Cardiac fibroblast (primary cell): ENCODE measurements around the gene CARMIL1.

Experiments used
- DNase-seq, 2 donors: peaks; one replicate each; pipeline versions ENCODE4 v3.0.0 to v3.0.0-alpha.2; 2010; ENCODE audit warnings: low read depth in 2 of 2
- H3K4me3 ChIP-seq, 2 donors: replicated peaks in 1 of 2; 1 replicate in 1 of 2; 2 replicates in 1 of 2; pipeline ENCODE4 v1.5.1; 2011; ENCODE audit warnings: low read depth in 2 of 2, low read length in 2 of 2, mild to moderate bottlenecking in 2 of 2, moderate library complexity in 1 of 2
- TF ChIP-seq, protein P1 (sequence below): IDR thresholded peaks from one replicate; pipeline ENCODE4 v1.5.1; 2011; ENCODE audit warnings: low read depth, mild to moderate bottlenecking, low read length, inconsistent platforms

Gene CARMIL1

GRCh38 chr6:25630508-25631278 is 351.5 kb downstream of the CARMIL1 start:
- no peak for DNase-seq
- TF ChIP-seq, protein P1, sequence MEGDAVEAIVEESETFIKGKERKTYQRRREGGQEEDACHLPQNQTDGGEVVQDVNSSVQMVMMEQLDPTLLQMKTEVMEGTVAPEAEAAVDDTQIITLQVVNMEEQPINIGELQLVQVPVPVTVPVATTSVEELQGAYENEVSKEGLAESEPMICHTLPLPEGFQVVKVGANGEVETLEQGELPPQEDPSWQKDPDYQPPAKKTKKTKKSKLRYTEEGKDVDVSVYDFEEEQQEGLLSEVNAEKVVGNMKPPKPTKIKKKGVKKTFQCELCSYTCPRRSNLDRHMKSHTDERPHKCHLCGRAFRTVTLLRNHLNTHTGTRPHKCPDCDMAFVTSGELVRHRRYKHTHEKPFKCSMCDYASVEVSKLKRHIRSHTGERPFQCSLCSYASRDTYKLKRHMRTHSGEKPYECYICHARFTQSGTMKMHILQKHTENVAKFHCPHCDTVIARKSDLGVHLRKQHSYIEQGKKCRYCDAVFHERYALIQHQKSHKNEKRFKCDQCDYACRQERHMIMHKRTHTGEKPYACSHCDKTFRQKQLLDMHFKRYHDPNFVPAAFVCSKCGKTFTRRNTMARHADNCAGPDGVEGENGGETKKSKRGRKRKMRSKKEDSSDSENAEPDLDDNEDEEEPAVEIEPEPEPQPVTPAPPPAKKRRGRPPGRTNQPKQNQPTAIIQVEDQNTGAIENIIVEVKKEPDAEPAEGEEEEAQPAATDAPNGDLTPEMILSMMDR = no peak
- H3K4me3 ChIP-seq = no peak overlapping the region

DNA sequence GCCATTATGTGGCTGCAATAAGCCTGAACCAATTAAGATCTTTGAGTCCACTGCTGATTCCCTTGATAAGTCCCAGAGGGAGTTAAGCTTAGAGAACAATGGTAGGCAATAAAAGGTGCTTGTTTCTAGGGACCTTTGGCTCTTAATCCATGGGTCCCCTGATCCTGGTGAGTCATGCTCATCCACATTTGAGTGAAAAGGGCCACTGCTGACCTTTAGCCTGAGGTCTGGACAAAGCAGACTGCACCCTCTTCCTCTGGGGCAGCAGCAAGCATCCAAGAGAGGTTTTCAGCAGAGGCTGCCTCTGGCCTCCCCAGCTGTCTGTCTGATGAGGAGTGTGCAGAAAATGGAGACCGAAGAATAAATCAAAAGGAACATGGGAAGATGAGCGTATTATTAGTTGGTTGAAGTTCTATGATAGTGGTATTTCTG is 356.7 kb downstream of the CARMIL1 start:
- DNase-seq = no peak
- H3K4me3 ChIP-seq = no peak overlapping the region
- TF ChIP-seq, protein P1 = no peak

DNA sequence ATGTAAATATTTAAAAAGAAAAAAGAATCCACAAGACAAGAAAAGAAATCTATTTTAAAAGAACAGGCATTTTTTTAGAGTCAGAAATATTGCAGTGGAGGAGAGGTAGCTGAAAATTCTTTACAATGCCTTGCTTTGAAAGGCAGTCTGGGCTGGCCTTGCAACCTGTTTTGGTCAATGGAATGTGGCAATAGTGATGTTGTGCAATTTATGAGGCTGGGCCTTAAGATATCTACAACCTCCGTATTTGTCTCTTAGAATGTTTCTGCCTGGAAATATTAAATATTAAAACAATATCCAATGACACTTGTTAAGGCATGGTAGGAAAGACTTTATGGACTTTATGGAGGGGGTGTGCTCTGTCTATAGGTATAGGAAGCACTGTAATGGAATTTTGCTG is 358.0 kb downstream of the CARMIL1 start:
- no peak overlapping the region for H3K4me3 ChIP-seq
- DNase-seq = peak in 1 of 2 donors; percentile 12
- TF ChIP-seq, protein P1 = no peak

DNA sequence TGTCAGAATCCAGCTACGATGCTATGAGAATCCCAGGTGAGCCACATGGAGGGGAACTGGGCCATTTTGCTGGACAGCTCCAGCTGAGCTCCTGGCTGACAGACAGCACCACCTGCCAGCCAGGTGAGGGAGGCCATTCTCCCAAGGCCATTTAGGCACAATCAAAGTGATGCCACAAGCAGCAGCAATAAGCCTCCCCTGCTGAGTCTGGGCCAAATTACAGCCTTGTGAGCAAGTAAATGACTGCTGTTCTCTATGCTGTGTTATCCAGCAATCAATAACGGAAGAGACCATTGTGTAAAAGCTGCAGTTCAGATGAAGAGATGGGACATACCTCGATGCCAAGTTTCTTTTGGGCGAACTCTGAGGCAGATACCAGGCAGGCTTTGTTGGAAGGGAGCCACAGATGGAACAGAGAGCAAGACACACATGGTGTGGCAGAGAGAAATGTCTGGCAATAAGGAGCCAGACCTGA is 358.8 kb downstream of the CARMIL1 start:
- DNase-seq = no peak
- TF ChIP-seq, protein P1 = no peak
- no peak overlapping the region for H3K4me3 ChIP-seq

DNA sequence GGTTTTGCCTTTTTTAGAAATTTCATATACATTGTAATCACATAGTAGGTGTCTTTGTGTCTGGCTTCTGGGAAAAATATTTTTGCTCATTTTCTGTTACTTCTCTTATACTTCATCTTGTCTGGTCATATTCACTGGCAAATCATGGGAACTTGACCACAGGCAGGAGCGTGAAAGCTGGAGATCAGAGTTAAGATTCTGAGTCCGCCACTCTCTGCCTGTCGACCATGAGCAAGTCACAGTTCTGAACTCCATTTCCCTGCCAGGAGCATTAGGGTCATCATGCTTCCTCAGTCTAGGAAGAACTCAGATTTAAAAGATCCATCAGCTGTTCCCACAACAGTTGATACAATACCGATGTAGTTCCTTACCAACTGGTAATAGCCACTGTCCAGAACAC is 360.5 kb downstream of the CARMIL1 start:
- TF ChIP-seq, protein P1 = no peak
- DNase-seq = no peak

DNA sequence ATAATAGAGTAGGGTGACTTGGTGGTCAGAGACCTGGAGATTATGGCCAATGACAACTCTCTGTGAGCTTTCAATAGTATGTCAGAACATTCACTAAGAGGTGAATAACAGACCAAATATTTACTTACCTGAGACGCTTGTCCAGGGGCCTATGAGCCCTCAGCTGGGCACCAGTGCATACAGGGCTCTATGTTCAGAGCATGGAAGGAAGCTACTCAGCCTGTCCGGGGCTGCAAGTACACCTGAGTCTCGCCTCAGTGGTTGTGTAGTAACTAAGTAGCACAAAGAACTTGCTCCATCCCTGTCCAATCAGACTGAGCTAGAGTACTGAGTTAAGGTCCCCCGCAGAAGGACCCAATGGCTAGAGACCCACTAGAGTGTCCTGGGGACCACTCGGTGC is 361.3 kb downstream of the CARMIL1 start:
- TF ChIP-seq, protein P1 = no peak

More for the DNA sequence above, 360.5 kb downstream of the CARMIL1 start:
- no peak overlapping the region for H3K4me3 ChIP-seq

More for the DNA sequence above, 361.3 kb downstream of the CARMIL1 start:
- no peak overlapping the region for H3K4me3 ChIP-seq
- DNase-seq = no peak
